ENCODE data around the gene PLXNA4.

PLXNA4 gene, protein sequence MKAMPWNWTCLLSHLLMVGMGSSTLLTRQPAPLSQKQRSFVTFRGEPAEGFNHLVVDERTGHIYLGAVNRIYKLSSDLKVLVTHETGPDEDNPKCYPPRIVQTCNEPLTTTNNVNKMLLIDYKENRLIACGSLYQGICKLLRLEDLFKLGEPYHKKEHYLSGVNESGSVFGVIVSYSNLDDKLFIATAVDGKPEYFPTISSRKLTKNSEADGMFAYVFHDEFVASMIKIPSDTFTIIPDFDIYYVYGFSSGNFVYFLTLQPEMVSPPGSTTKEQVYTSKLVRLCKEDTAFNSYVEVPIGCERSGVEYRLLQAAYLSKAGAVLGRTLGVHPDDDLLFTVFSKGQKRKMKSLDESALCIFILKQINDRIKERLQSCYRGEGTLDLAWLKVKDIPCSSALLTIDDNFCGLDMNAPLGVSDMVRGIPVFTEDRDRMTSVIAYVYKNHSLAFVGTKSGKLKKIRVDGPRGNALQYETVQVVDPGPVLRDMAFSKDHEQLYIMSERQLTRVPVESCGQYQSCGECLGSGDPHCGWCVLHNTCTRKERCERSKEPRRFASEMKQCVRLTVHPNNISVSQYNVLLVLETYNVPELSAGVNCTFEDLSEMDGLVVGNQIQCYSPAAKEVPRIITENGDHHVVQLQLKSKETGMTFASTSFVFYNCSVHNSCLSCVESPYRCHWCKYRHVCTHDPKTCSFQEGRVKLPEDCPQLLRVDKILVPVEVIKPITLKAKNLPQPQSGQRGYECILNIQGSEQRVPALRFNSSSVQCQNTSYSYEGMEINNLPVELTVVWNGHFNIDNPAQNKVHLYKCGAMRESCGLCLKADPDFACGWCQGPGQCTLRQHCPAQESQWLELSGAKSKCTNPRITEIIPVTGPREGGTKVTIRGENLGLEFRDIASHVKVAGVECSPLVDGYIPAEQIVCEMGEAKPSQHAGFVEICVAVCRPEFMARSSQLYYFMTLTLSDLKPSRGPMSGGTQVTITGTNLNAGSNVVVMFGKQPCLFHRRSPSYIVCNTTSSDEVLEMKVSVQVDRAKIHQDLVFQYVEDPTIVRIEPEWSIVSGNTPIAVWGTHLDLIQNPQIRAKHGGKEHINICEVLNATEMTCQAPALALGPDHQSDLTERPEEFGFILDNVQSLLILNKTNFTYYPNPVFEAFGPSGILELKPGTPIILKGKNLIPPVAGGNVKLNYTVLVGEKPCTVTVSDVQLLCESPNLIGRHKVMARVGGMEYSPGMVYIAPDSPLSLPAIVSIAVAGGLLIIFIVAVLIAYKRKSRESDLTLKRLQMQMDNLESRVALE (N-terminal part only)

DNA sequence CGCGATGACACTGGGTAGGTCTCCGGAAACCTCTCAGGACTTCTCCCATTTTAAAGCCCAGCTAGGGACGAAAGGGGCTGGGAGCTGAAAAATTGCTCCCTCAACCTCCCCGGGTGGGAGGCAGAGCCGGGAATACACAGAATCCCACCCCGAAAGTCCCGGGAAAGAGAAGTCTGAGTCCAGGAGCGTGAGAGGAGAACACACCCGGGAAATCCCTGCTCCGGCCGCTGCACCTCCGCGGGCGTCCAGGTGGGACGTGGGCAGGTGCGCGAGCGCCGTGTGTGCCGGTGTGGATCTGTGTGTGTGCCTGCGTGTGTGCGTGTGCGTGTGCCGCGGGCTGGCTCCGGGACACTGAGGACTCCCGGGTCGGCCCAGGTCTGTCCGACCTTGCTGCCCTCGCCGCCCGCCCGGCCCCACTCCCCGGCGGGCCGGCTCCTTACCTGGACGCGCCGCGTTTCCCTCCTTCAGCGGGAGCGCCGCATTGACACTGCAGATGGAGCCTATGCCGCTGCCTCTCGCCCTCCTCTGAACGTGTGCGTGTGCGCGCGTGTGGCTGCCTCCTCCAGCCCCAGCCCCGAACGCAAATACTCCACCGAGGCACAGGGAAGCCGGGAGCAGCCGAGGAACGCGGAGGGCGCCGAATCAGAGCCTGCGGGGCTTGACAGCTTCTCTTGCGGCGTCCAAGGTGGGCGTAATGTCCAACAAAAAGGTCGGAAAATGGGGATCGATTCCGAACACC, at the start of gene PLXNA4:
TSS of gene PLXNA4 (minus strand) at position 489 of the 739 bp plus-strand sequence. CDS start 67,777 bp downstream, outside the sequence.
- Histone ChIP-seq H3K9me2 (replicated peaks; ENCODE audit: control insufficient read depth, low read length) (no peaks in the 10 kb centered on the region), H3K4me2 (ENCODE audit: low read length) (no peak within 1 kb of the TSS), H3K36me3 (ENCODE audit: control insufficient read depth, low read length) (no peaks in the 10 kb centered on the region), H3K4me1 (ENCODE audit: control insufficient read depth, low read length) (no peaks in the 10 kb centered on the region), H3F3A (ENCODE audit: control insufficient read depth, insufficient read depth) (no peaks in the 10 kb centered on the region), H3K27me3 (ENCODE audit: control insufficient read depth, low read length) (peaks cover 11% of the 10 kb centered on the region; the same call in 1 of the 2 replicates), H3K4me3 (ENCODE audit: low read length) (no peak within 1 kb of the TSS), H3K9me3 (ENCODE audit: control insufficient read depth, insufficient read depth, low read length) (no peaks in the 10 kb centered on the region), H3K79me2 (ENCODE audit: control insufficient read depth, low read length) (no peaks in the 10 kb centered on the region), H4K20me1 (ENCODE audit: control insufficient read depth, insufficient read depth, low read depth, low read length) (no peaks in the 10 kb centered on the region), H3K27ac (ENCODE audit: low read depth, low read length) (no peak within 1 kb of the TSS)
- TF ChIP-seq EZH2phosphoT487 (IDR thresholded peaks at IDR 0.05; ENCODE audit: borderline replicate concordance, low read length), result no peak
- TF ChIP-seq, protein P1, sequence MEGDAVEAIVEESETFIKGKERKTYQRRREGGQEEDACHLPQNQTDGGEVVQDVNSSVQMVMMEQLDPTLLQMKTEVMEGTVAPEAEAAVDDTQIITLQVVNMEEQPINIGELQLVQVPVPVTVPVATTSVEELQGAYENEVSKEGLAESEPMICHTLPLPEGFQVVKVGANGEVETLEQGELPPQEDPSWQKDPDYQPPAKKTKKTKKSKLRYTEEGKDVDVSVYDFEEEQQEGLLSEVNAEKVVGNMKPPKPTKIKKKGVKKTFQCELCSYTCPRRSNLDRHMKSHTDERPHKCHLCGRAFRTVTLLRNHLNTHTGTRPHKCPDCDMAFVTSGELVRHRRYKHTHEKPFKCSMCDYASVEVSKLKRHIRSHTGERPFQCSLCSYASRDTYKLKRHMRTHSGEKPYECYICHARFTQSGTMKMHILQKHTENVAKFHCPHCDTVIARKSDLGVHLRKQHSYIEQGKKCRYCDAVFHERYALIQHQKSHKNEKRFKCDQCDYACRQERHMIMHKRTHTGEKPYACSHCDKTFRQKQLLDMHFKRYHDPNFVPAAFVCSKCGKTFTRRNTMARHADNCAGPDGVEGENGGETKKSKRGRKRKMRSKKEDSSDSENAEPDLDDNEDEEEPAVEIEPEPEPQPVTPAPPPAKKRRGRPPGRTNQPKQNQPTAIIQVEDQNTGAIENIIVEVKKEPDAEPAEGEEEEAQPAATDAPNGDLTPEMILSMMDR (IDR thresholded peaks at IDR 0.05; ENCODE audit: low read depth, low read length, poor library complexity, severe bottlenecking), result no peak

DNA sequence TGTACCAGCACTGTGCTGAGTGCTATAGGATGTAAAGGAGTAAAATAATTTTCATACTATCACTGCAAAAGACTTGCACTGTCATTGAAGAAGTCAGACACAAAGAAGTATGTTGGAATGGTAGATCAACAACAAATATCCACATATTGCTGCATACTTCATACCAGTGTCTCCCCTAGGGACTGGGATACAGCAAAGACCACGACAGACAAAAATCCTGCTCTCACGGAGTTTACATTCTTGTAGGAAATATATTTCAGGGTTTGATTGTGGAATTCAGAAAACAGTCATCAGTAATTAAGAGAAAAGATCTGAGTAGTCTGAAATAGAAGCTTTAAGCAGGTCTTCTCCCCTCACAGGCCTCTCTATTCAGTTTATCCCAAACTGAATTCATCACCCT, 49.4 kb upstream of the PLXNA4 start:
- no peak overlapping the region for H3K27ac ChIP-seq (ENCODE audit: low read depth, low read length)
- H3K4me3 ChIP-seq (ENCODE audit: low read length), result no peak overlapping the region
- H3K9me3 ChIP-seq (ENCODE audit: control insufficient read depth, insufficient read depth, low read length), result no peaks in the 10 kb centered on the region
- peaks cover 3% of the 10 kb centered on the region; the same call in 1 of the 2 replicates for H3K27me3 ChIP-seq (ENCODE audit: control insufficient read depth, low read length)
- H3K4me2 ChIP-seq (ENCODE audit: low read length), result no peak overlapping the region
- no peaks in the 10 kb centered on the region for H3K9me2 ChIP-seq (replicated peaks; ENCODE audit: control insufficient read depth, low read length)
- no peaks in the 10 kb centered on the region for H3K36me3 ChIP-seq (ENCODE audit: control insufficient read depth, low read length)
- no peaks in the 10 kb centered on the region for H3K79me2 ChIP-seq (ENCODE audit: control insufficient read depth, low read length)
- TF ChIP-seq, protein P1 (IDR thresholded peaks at IDR 0.05; ENCODE audit: low read depth, low read length, poor library complexity, severe bottlenecking), result no peak
- TF ChIP-seq EZH2phosphoT487 (IDR thresholded peaks at IDR 0.05; ENCODE audit: borderline replicate concordance, low read length), result no peak
- H3K4me1 ChIP-seq (ENCODE audit: control insufficient read depth, low read length), result no peaks in the 10 kb centered on the region
- no peaks in the 10 kb centered on the region for H3F3A ChIP-seq (ENCODE audit: control insufficient read depth, insufficient read depth)
- no peaks in the 10 kb centered on the region for H4K20me1 ChIP-seq (ENCODE audit: control insufficient read depth, insufficient read depth, low read depth, low read length)

DNA sequence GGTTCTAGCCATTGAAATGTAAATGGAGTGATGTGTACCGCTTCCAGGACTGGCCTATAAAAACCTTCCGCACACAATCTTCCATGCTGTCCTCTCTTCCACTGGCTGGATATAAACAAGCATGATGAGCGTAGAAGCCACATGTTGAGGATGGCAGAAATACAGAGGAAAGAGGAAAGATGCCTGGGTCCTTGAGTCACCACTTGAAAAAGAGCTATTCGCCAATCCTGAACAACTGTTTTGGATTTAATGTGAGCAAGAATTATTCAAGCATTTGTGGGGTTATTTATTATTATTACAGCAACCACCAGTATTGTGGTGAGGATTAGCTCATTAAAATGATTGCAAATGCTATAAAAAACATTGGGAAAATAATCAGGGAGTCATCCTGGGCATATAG, 45.8 kb upstream of the PLXNA4 start:
- TF ChIP-seq, protein P1 (IDR thresholded peaks at IDR 0.05; ENCODE audit: low read depth, low read length, poor library complexity, severe bottlenecking), result no peak
- no peak for TF ChIP-seq EZH2phosphoT487 (IDR thresholded peaks at IDR 0.05; ENCODE audit: borderline replicate concordance, low read length)
- Histone ChIP-seq H3K4me1 (ENCODE audit: control insufficient read depth, low read length) (no peaks in the 10 kb centered on the region), H3K79me2 (ENCODE audit: control insufficient read depth, low read length) (no peaks in the 10 kb centered on the region), H3K4me2 (ENCODE audit: low read length) (no peak overlapping the region), H3K4me3 (ENCODE audit: low read length) (no peak overlapping the region), H3K27me3 (ENCODE audit: control insufficient read depth, low read length) (peaks cover 3% of the 10 kb centered on the region; the same call in 1 of the 2 replicates), H4K20me1 (ENCODE audit: control insufficient read depth, insufficient read depth, low read depth, low read length) (no peaks in the 10 kb centered on the region), H3F3A (ENCODE audit: control insufficient read depth, insufficient read depth) (no peaks in the 10 kb centered on the region), H3K36me3 (ENCODE audit: control insufficient read depth, low read length) (no peaks in the 10 kb centered on the region), H3K9me3 (ENCODE audit: control insufficient read depth, insufficient read depth, low read length) (no peaks in the 10 kb centered on the region), H3K9me2 (replicated peaks; ENCODE audit: control insufficient read depth, low read length) (no peaks in the 10 kb centered on the region), H3K27ac (ENCODE audit: low read depth, low read length) (no peak overlapping the region)

Data from DOHH2 (cell line).